Right atrium auricular region (tissue), 2 donors: ENCODE results near the gene AKTIP. TPM values are rescaled to one million over a fixed set of nuclear protein-coding genes. Genes with fewer than 3 reads are reported as not detected.

Experiments
- DNase-seq: peaks from one replicate; pipeline ENCODE4 v3.0.0-alpha.2; 2019; ENCODE audit warnings: low spot score
- H3K27ac ChIP-seq, 2 donors: fragments of 200-600 bp; sonication (generic); 1 replicate in 1 of 2; 2 replicates in 1 of 2; pipeline ENCODE4 v1.5.1; 2016 to 2019
- H3K27me3 ChIP-seq, 2 donors: fragments of 200-600 bp; sonication (generic); one replicate each; pipeline versions ENCODE4 v1.5.1 to v1.6.0; 2017 to 2019
- H3K36me3 ChIP-seq: fragments of 200-600 bp; sonication (generic); one replicate; pipeline ENCODE4 v1.5.1; 2016
- H3K4me1 ChIP-seq, 2 donors: fragments of 200-600 bp; sonication (generic); one replicate each; pipeline versions ENCODE4 v1.5.1 to v1.6.0; 2017 to 2019
- H3K4me3 ChIP-seq, 2 donors: fragments of 200-600 bp; sonication (generic); 1 replicate in 1 of 2; 2 replicates in 1 of 2; pipeline ENCODE4 v1.5.1; 2017 to 2019; ENCODE audit warnings: mild to moderate bottlenecking in 1 of 2, moderate library complexity in 1 of 2
- H3K9me3 ChIP-seq, 2 donors: fragments of 200-600 bp; sonication (generic); one replicate each; pipeline ENCODE4 v1.5.1; 2019
- total RNA-seq, 2 donors: library from RNA; depleted of rRNA; stranded (reverse); fragments of >200 nt; gene quantifications; one replicate each; pipeline ENCODE4 v1.1.0, GENCODE V29; 2016
- TF ChIP-seq, protein P1 (sequence below), 2 donors: fragments of 200-600 bp; sonication (generic); IDR thresholded peaks; one replicate each; pipeline ENCODE4 v1.5.1; 2019; ENCODE audit warnings: antibody characterized with exemption in 2 of 2

Gene AKTIP
- total RNA-seq, 2 donors from 2014 or later: 49.8 to 85.3 TPM

DNA sequence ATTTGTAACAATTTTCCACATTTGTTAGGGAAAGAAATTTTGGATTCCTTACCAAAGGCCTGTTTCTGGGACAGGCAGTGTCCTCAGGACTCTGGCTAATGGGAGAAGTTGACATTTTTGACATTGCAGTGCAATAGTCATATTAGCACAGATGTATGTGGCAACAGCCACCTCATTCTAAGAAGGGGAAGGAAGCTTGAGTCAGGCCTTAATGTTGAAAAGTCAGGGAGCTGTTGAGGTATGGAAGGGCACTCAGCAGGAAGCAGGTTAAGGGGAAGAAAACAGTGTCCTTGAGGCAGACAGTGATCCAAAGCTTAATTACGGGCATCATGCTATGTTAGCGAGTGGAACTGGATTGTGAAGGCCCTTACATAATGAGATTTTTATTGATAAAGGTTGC, 20.9 kb downstream of the AKTIP start:
- no peak for DNase-seq
- TF ChIP-seq, protein P1, sequence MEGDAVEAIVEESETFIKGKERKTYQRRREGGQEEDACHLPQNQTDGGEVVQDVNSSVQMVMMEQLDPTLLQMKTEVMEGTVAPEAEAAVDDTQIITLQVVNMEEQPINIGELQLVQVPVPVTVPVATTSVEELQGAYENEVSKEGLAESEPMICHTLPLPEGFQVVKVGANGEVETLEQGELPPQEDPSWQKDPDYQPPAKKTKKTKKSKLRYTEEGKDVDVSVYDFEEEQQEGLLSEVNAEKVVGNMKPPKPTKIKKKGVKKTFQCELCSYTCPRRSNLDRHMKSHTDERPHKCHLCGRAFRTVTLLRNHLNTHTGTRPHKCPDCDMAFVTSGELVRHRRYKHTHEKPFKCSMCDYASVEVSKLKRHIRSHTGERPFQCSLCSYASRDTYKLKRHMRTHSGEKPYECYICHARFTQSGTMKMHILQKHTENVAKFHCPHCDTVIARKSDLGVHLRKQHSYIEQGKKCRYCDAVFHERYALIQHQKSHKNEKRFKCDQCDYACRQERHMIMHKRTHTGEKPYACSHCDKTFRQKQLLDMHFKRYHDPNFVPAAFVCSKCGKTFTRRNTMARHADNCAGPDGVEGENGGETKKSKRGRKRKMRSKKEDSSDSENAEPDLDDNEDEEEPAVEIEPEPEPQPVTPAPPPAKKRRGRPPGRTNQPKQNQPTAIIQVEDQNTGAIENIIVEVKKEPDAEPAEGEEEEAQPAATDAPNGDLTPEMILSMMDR (IDR thresholded peaks at IDR 0.05): no peak
- Histone ChIP-seq H3K4me3 (no peak overlapping the region), H3K4me1 (no peaks in the 10 kb centered on the region), H3K27me3 (no peaks in the 10 kb centered on the region), H3K36me3 (peaks cover 57% of the 10 kb centered on the region), H3K27ac (no peak overlapping the region), H3K9me3 (no peaks in the 10 kb centered on the region)

DNA sequence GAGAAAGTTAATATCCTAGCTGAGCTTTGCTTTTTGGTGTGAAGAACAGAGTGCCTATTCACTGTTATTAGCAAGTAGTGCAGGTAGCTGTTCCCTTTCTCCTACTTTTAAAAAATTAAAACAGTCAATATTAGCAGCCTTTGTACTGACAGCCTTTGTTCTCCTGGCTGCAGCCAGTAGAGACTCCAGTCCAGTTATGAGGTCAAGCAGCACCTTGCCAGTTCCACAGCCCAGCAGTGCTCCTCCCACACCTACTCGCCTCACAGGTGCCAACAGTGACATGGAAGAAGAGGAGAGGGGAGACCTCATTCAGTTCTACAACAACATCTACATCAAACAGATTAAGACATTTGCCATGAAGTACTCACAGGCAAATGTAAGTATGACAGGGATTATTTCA, 22.6 kb downstream of the AKTIP start:
- no peak for DNase-seq

DNA sequence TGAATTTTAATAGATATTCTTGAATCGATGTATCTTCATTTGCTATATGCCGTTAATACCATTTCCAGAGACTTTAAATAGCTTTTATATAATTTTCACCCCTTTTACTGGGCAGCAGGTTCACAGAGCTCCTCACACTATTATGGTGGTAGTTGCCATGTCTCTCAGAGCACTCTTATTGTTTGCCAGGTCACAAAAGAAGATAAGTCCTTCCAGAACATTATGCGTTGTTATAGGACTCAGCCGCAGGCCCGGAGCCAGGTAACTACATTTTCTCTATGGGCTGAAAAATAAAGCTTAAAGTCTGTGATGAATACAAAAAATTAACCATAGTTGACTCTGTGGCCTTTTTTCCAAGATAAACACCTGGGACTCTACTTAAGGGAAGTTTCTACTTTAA, 24.0 kb downstream of the AKTIP start:
- no peak for DNase-seq
- no peak overlapping the region for H3K27ac ChIP-seq
- H3K36me3 ChIP-seq: peaks cover 48% of the 10 kb centered on the region
- TF ChIP-seq, protein P1 (IDR thresholded peaks at IDR 0.05): no peak
- no peak overlapping the region for H3K4me3 ChIP-seq
- no peaks in the 10 kb centered on the region for H3K4me1 ChIP-seq
- H3K27me3 ChIP-seq: no peaks in the 10 kb centered on the region
- H3K9me3 ChIP-seq: no peaks in the 10 kb centered on the region

More for the DNA sequence above, 22.6 kb downstream of the AKTIP start:
- Histone ChIP-seq H3K27ac (no peak overlapping the region), H3K4me1 (no peaks in the 10 kb centered on the region), H3K9me3 (no peaks in the 10 kb centered on the region), H3K27me3 (no peaks in the 10 kb centered on the region), H3K36me3 (peaks cover 52% of the 10 kb centered on the region), H3K4me3 (no peak overlapping the region)
- TF ChIP-seq, protein P1 (IDR thresholded peaks at IDR 0.05): no peak

DNA sequence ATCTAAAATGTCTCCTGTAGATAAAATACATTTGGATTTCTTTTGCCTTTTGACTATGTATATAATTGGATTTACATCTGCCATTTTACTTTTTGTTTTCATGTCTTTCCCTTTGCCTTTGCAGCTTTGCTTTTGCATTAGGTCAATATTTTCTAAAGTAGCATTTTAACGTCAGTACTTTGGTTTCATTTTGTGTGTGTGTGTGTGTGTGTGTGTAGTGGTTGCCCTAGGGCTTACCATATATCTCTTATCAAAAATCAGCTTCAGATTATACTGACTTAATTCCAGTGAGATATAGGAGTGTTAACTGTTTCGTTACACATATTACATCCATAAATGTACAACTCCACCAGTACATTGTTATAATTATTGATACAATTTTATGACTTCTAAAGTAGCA, 26.1 kb downstream of the AKTIP start:
- H3K4me1 ChIP-seq: no peaks in the 10 kb centered on the region
- TF ChIP-seq, protein P1 (IDR thresholded peaks at IDR 0.05): no peak
- H3K36me3 ChIP-seq: peaks cover 37% of the 10 kb centered on the region

DNA sequence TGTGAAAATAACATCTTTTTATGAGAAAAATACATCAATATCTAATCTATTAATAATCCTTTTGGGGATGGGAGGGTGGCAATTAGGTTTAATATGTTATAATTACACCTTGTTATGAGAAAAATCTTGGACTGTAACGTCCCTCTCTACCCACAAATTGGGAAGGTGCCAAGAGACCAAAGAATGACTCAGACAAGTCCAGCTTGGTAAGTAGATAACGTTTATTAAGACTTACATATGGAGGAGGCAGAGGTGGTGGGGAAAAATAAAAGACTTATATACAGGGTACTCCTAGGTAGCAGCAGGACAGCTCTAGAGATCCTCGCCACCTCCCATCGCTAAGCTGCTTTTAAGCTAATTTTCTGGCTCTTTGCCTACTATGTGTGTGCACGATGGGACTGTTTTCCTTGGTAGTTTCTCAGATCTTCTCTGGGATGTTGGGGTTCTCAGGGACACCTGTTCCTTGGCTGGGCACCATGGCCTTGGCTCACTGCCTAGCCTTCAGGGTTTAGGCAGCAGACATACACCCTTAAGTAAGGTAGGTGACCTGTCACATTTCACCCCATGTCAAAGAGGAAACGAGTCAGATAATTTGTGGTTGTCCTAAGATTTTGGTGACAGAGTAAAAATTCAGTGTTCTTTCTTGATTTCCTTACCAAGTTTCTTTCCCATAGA, 37.3 kb downstream of the AKTIP start:
- H3K9me3 ChIP-seq: no peaks in the 10 kb centered on the region
- peaks cover 52% of the 10 kb centered on the region for H3K36me3 ChIP-seq
- TF ChIP-seq, protein P1 (IDR thresholded peaks at IDR 0.05): no peak
- no peaks in the 10 kb centered on the region for H3K27me3 ChIP-seq
- no peaks in the 10 kb centered on the region for H3K4me1 ChIP-seq
- no peak overlapping the region for H3K27ac ChIP-seq
- DNase-seq: no peak
- no peak overlapping the region for H3K4me3 ChIP-seq

More for the DNA sequence above, 26.1 kb downstream of the AKTIP start:
- Histone ChIP-seq H3K27me3 (no peaks in the 10 kb centered on the region), H3K27ac (no peak overlapping the region), H3K4me3 (no peak overlapping the region), H3K9me3 (no peaks in the 10 kb centered on the region)
- DNase-seq: no peak

DNA sequence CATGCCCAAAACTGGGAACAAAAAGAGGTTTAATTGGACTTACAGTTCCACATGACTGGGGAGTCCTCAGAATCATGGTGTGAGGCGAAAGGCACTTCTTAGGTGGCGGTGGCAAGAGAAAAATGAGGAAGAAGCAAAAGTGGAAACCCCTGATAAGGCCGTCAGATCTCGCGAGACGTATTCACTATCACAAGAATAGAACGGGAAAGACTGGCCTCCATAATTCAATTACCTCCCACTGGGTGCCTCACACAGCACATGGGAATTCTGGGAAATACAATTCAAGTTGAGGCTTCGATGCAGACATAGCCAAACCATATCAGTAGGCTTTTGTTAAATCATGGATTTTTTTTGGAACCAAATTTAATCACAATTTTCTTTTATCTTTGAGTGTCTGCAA, 44.4 kb downstream of the AKTIP start:
- Histone ChIP-seq H3K27me3 (no peaks in the 10 kb centered on the region), H3K4me1 (no peaks in the 10 kb centered on the region), H3K27ac (no peak overlapping the region), H3K36me3 (peaks cover 66% of the 10 kb centered on the region), H3K4me3 (no peak overlapping the region), H3K9me3 (no peaks in the 10 kb centered on the region)
- TF ChIP-seq, protein P1 (IDR thresholded peaks at IDR 0.05): no peak
- DNase-seq: no peak
